Ovary (tissue), 9 donors: ENCODE measurements around the gene GPX3. TPM values are rescaled to one million over a fixed set of nuclear protein-coding genes. Genes with fewer than 3 reads are reported as not detected.

Experiments used
- DNase-seq, 5 donors: peaks; one replicate each; pipeline ENCODE4 v3.0.0-alpha.2; 2019 to 2020
- H3K27ac ChIP-seq, 2 donors: fragments of 200-600 bp; one replicate each; pipeline versions ENCODE4 v1.5.1 to v1.8.0; 2019 to 2022
- H3K27me3 ChIP-seq: fragments of 200-600 bp; one replicate; pipeline ENCODE4 v1.8.0; 2022
- H3K36me3 ChIP-seq: fragments of 200-600 bp; sonication (generic); one replicate; pipeline ENCODE4 v1.5.1; 2019
- H3K4me1 ChIP-seq: one replicate; pipeline ENCODE4 v1.8.1; 2013; ENCODE audit warnings: mild to moderate bottlenecking, moderate library complexity; ENCODE audit not compliant: insufficient read depth
- H3K4me3 ChIP-seq: fragments of 200-600 bp; sonication (generic); one replicate; pipeline ENCODE4 v1.5.1; 2017
- H3K9me3 ChIP-seq, 2 donors: fragments of 200-600 bp in 1 of 2; sonication (generic) in 1 of 2; one replicate each; pipeline versions ENCODE4 v1.5.1 to v1.8.1; 2013 to 2019; ENCODE audit warnings: mild to moderate bottlenecking in 1 of 2, moderate library complexity in 1 of 2
- CTCF ChIP-seq, 3 donors: fragments of 450-650 bp in 2 of 3; fragments of 200-600 bp in 1 of 3; IDR thresholded peaks; one replicate each; pipeline versions ENCODE4 v1.5.1 to v1.8.0; 2016 to 2022; ENCODE audit warnings: antibody characterized with exemption in 3 of 3, mild to moderate bottlenecking in 1 of 3
- EP300 ChIP-seq: sonication (generic); formaldehyde crosslinking; IDR thresholded peaks from one replicate; pipeline ENCODE4 v1.6.1; 2017; ENCODE audit warnings: antibody characterized with exemption
- POLR2A ChIP-seq: fragments of 450-650 bp; IDR thresholded peaks from one replicate; pipeline ENCODE4 v1.6.1; 2017; ENCODE audit warnings: antibody characterized with exemption, mild to moderate bottlenecking, moderate library complexity
- WGBS, 3 donors: extraction: QIAGEN DNeasy Blood & Tissue Kit in 1 of 3; methylation state at CpG; one replicate each; pipeline versions ENCODE4 v1.1.5 to v1.1.7; 2013 to 2017; 5-methylcytosine and 5-hydroxymethylcytosine counted together
- intact Hi-C, 4 donors: fragments of 100-400 bp; cut with DNase I; formaldehyde crosslinking; loops; one replicate each; pipeline versions ENCODE4 v1.11.0 to v1.15.1; 2022 to 2023
- polyA plus RNA-seq, 2 donors: library from polyadenylated mRNA; stranded (reverse); fragments of 200-250 nt in 1 of 2; fragments of 350-450 nt in 1 of 2; fragmentation: Illumina TruSeq in 1 of 2; extraction: RNeasy Lipid Tissue Mini Kit (QIAGEN cat#74804) in 1 of 2; gene quantifications; one replicate each; pipeline ENCODE4 v1.2.3, GENCODE V29; 2013 to 2014
- total RNA-seq, 7 donors: library from RNA; depleted of rRNA in 2 of 7; stranded (reverse); fragments of >200 nt in 2 of 7; fragmentation: NEBNext Ultra II Directional in 3 of 7; extraction: Animal tissue kit (Norgen Biotek cat#: 25700) in 3 of 7; gene quantifications; one replicate each; pipeline versions ENCODE4 v1.1.0 to v1.2.4, GENCODE V29; 2016 to 2023
- donor health status: DM: no; HTN: no; CAD: no; lungs with moderate emphysema.
- donor health status: DM: no; HTN: no; CAD: no.
- donor health status: Bipolar disorder and iron deficiency.
- donor health status: DM: yes; HTN: yes; CAD: no.
- donor health status: DM: no; HTN: no; CAD: no.
- donor health status: DM: yes; HTN: yes; CAD: no.

GPX3 gene
- total and polyA plus RNA-seq, 9 donors, result 110 to 827 (median 292) TPM

- Histone ChIP-seq H3K4me1 (peaks cover 18% of the 10 kb centered on the region), H3K27ac (no peak overlapping the region), H3K27me3 (no peaks in the 10 kb centered on the region), H3K9me3 (no peaks in the 10 kb centered on the region), H3K4me3 (no peak overlapping the region), H3K36me3 (no peaks in the 10 kb centered on the region)
- intact Hi-C loops, result no loop called here
- WGBS, 3 donors, result 93 to 95% (median 94%) methylated on average over 9 of the region's 9 CpGs
- TF ChIP-seq CTCF (IDR thresholded peaks at IDR 0.05) (no peak), EP300 (no peak), POLR2A (no peak)
- no peak for DNase-seq
Observed at GRCh38 chr5:151029179-151030055, 9.0 kb downstream of the GPX3 start.

GRCh38 chr5:151030056-151030336, 9.6 kb downstream of the GPX3 start:
- DNase-seq, result no peak
- no peak overlapping the region for H3K27ac ChIP-seq
- H3K4me1 ChIP-seq, result peaks cover 16% of the 10 kb centered on the region
- TF ChIP-seq EP300 (no peak), CTCF (IDR thresholded peaks at IDR 0.05) (no peak), POLR2A (no peak)
- H3K9me3 ChIP-seq, result no peaks in the 10 kb centered on the region
- intact Hi-C loops, result no loop called here
- no peaks in the 10 kb centered on the region for H3K27me3 ChIP-seq
- no peak overlapping the region for H3K4me3 ChIP-seq
- no peaks in the 10 kb centered on the region for H3K36me3 ChIP-seq
- WGBS, 3 donors, result 92 to 95% (median 94%) methylated on average over 5 of the region's 5 CpGs

GRCh38 chr5:151030379-151030778, 10.0 kb downstream of the GPX3 start:
- DNase-seq, result peak in 1 of 5 donors; percentile 69
- Histone ChIP-seq H3K4me1 (peaks cover 13% of the 10 kb centered on the region), H3K36me3 (no peaks in the 10 kb centered on the region), H3K27me3 (no peaks in the 10 kb centered on the region), H3K9me3 (no peaks in the 10 kb centered on the region), H3K27ac (no peak overlapping the region), H3K4me3 (no peak overlapping the region)
- 42 to 52% (median 43%) methylated on average over 4 of the region's 4 CpGs for WGBS, 3 donors
- intact Hi-C loops, result no loop called here
- TF ChIP-seq POLR2A, result no peak

GRCh38 chr5:151031554-151031953, 11.2 kb downstream of the GPX3 start:
- Histone ChIP-seq H3K4me1 (peaks cover 4% of the 10 kb centered on the region), H3K27me3 (no peaks in the 10 kb centered on the region), H3K9me3 (no peaks in the 10 kb centered on the region), H3K27ac (no peak overlapping the region), H3K36me3 (no peaks in the 10 kb centered on the region), H3K4me3 (no peak overlapping the region)
- WGBS, 3 donors, result 95 to 98% (median 96%) methylated on average over 11 of the region's 11 CpGs
- peak in 1 of 5 donors; percentile 21 for DNase-seq
- intact Hi-C loops, result no loop called here
- TF ChIP-seq CTCF (IDR thresholded peaks at IDR 0.05) (no peak), POLR2A (no peak)

GRCh38 chr5:151033217-151033934, 13.0 kb downstream of the GPX3 start:
- TF ChIP-seq CTCF (IDR thresholded peaks at IDR 0.05), result no peak
- no peak for TF ChIP-seq EP300
- TF ChIP-seq POLR2A, result no peak
- no peak overlapping the region for H3K27ac ChIP-seq
- H3K4me3 ChIP-seq, result no peak overlapping the region
- WGBS, 3 donors, result 81 to 89% (median 82%) methylated on average over 14 of the region's 14 CpGs
- no peaks in the 10 kb centered on the region for H3K27me3 ChIP-seq
- intact Hi-C loops, result no loop called here
- peaks cover 16% of the 10 kb centered on the region for H3K4me1 ChIP-seq
- no peaks in the 10 kb centered on the region for H3K9me3 ChIP-seq
- no peak for DNase-seq
- no peaks in the 10 kb centered on the region for H3K36me3 ChIP-seq
